Activated CD4-positive, alpha-beta T cell treated with anti-CD3 and anti-CD28 coated beads for 36 hours (primary cell): ENCODE data around the gene FMN2. TPM values are rescaled to one million over a fixed set of nuclear protein-coding genes. Genes with fewer than 3 reads are reported as not detected.

Experiments used
- ATAC-seq: fragments of 200-7000 bp; cut with Tn5 transposase; one replicate; pipeline ENCODE4 v1.10.0; 2021; ENCODE audit warnings: mild to moderate bottlenecking, moderate library complexity
- CTCF ChIA-PET: fragments of 350-600 bp; sonication (Branson Sonifier 250); formaldehyde crosslinking; loops from one replicate; lab custom pipeline; 2021; ENCODE audit warnings: antibody characterized with exemption; lab: Charles Lee
- POLR2A ChIA-PET: fragments of 350-600 bp; sonication (Branson Sonifier 250); formaldehyde crosslinking; loops from one replicate; lab custom pipeline; 2021; ENCODE audit warnings: antibody characterized with exemption, inconsistent platforms; lab: Charles Lee
- DNase-seq: peaks from one replicate; pipeline ENCODE4 v3.0.0-alpha.2; 2020
- H3K27ac Mint-ChIP-seq: one replicate; pipeline ENCODE4 v1.8.0; 2021; ENCODE audit warnings: mixed read lengths
- H3K27me3 Mint-ChIP-seq: one replicate; pipeline ENCODE4 v1.8.0; 2021; ENCODE audit warnings: mixed read lengths
- H3K36me3 Mint-ChIP-seq: one replicate; pipeline ENCODE4 v1.8.0; 2021; ENCODE audit warnings: low read depth, mixed read lengths
- H3K4me1 Mint-ChIP-seq: one replicate; pipeline ENCODE4 v1.8.0; 2021; ENCODE audit warnings: mixed read lengths
- H3K4me3 Mint-ChIP-seq: one replicate; pipeline ENCODE4 v1.8.0; 2021; ENCODE audit warnings: mild to moderate bottlenecking, moderate library complexity, mixed read lengths
- H3K9me3 Mint-ChIP-seq: one replicate; pipeline ENCODE4 v1.8.0; 2021; ENCODE audit warnings: low read depth, mixed read lengths
- intact Hi-C, 2 experiments: fragments of 100-400 bp; cut with DNase I in 1 of 2; cut with micrococcal nuclease in 1 of 2; formaldehyde crosslinking; loops; one replicate each; pipeline versions ENCODE4 v1.14.2 to v1.15.1; 2022 to 2024; cut with DNase I, micrococcal nuclease
- total RNA-seq, 2 experiments: library from RNA; stranded (reverse); gene quantifications; one replicate each; pipeline ENCODE4 v1.2.3, GENCODE V29; 2021

Gene FMN2
- total RNA-seq, 2 experiments from 2014 or later = not detected

- Mint-ChIP-seq H3K27ac (no peak overlapping the region), H3K9me3 (no peaks in the 10 kb centered on the region), H3K36me3 (no peaks in the 10 kb centered on the region), H3K4me1 (no peaks in the 10 kb centered on the region), H3K27me3 (peaks cover 12% of the 10 kb centered on the region), H3K4me3 (no peak overlapping the region)
- ATAC-seq (no peak), DNase-seq (no peak)
- POLR2A ChIA-PET = no interaction called here
- CTCF ChIA-PET = no interaction called here
- intact Hi-C loops = no loop called here
Observed at GRCh38 chr1:240148333-240148732, 56.6 kb downstream of the FMN2 start.

DNA sequence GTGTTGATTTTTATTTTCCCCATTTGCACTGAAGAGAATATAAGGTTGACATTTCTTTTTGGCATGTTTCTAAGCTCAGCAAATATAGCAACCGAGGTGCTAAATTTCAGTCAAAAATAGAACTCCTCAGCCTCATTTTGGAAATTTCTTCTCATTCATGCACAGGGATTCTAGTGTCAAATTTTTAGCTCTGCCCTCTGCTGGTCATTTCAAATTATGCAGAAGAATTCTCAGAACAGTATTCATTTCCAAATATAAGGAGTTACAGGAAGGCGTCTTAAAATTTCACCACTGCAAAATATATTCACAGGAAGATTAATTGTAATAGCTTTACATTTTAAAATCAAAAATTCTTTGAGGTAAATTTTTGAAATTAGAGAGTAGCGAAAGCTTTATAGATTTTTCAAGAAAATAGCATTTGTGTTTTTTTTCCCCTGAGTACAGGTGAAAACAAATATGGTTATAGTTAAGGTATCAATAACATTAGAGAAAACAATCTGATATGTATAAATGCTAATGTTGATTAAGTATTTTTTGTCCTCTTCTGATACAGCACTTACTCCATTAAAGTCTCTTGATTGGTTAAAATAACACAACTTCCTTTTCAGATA is 57.9 kb downstream of the FMN2 start:
- Mint-ChIP-seq H3K4me1 (no peaks in the 10 kb centered on the region), H3K27me3 (peaks cover 12% of the 10 kb centered on the region), H3K27ac (no peak overlapping the region), H3K36me3 (no peaks in the 10 kb centered on the region), H3K4me3 (no peak overlapping the region), H3K9me3 (no peaks in the 10 kb centered on the region)
- no peak for ATAC-seq
- ChIA-PET POLR2A (interaction anchor here (0.6 kb wide), 1 partner anchor 28 kb away, joined by 5 read pairs; no protein-coding TSS in a partner anchor), CTCF (interaction anchor here (0.6 to 2.3 kb wide), 16 partner anchors 9 to 544 kb away, joined by 3 to 11 read pairs (median 4); no protein-coding TSS in a partner anchor)
- no peak for DNase-seq
- intact Hi-C loops = loop anchor here (1.0 kb wide), 1 partner anchor 122 kb away; no protein-coding TSS in a partner anchor

- no peak for DNase-seq
- intact Hi-C loops = no loop called here
- Mint-ChIP-seq H3K4me1 (no peaks in the 10 kb centered on the region), H3K27me3 (peaks cover 9% of the 10 kb centered on the region), H3K4me3 (no peak overlapping the region), H3K27ac (no peak overlapping the region), H3K9me3 (no peaks in the 10 kb centered on the region), H3K36me3 (no peaks in the 10 kb centered on the region)
- no peak for ATAC-seq
- POLR2A ChIA-PET = no interaction called here
- CTCF ChIA-PET = interaction anchor here (2.3 kb wide), 1 partner anchor 199 kb away, joined by 11 read pairs; no protein-coding TSS in a partner anchor
Observed at GRCh38 chr1:240151136-240151735, 59.6 kb downstream of the FMN2 start.

DNA sequence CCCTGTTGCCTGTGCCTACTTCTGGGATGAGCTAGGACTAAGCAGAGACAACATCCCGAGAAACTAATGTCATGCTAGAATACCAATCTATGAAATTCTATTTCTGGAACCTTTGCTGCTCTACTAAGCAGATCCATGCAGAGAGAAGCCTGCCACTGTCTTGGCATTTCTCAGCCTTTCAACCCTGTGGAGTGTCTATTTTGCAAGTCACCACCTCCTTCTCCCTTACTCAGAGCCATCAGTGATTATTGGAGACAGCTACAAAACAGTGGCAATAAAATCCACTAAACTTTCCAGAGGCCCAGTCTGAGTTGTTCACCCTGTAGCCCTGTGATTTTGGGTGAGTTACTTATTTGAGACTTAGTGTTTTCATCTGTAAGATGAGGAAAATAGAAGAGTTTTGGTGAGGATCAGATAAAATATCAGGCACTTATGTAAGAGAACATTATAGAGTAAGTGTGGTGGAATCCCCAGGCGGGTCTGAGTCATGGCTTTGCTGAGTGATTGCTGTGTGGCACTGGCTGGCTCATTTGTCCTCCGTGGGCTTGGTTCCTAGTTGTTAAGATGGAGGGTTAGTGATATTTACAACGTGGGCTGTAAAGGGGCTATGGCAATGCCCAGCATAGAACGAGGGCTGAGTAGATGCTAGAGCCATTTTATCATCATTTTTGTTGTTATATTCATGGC is 61.1 kb downstream of the FMN2 start:
- POLR2A ChIA-PET = interaction anchor here (0.6 kb wide), 1 partner anchor 134 kb away, joined by 8 read pairs; no protein-coding TSS in a partner anchor
- Mint-ChIP-seq H3K9me3 (no peaks in the 10 kb centered on the region), H3K27ac (no peak overlapping the region), H3K27me3 (peaks cover 9% of the 10 kb centered on the region), H3K36me3 (no peaks in the 10 kb centered on the region), H3K4me3 (no peak overlapping the region), H3K4me1 (no peaks in the 10 kb centered on the region)
- CTCF ChIA-PET = no interaction called here
- DNase-seq (no peak), ATAC-seq (no peak)
- intact Hi-C loops = no loop called here

- intact Hi-C loops = no loop called here
- ATAC-seq (no peak), DNase-seq (no peak)
- Mint-ChIP-seq H3K4me3 (no peak overlapping the region), H3K27me3 (peaks cover 6% of the 10 kb centered on the region), H3K9me3 (no peaks in the 10 kb centered on the region), H3K27ac (no peak overlapping the region), H3K36me3 (no peaks in the 10 kb centered on the region), H3K4me1 (no peaks in the 10 kb centered on the region)
- ChIA-PET POLR2A (no interaction called here), CTCF (interaction anchor here (0.7 kb wide), 1 partner anchor 14 kb away, joined by 3 read pairs; no protein-coding TSS in a partner anchor)
Observed at GRCh38 chr1:240155605-240156004, 63.9 kb downstream of the FMN2 start.

- CTCF ChIA-PET = no interaction called here
- Mint-ChIP-seq H3K4me3 (no peak overlapping the region), H3K27ac (no peak overlapping the region), H3K27me3 (no peaks in the 10 kb centered on the region), H3K4me1 (no peaks in the 10 kb centered on the region), H3K9me3 (peaks cover 8% of the 10 kb centered on the region), H3K36me3 (no peaks in the 10 kb centered on the region)
- intact Hi-C loops = no loop called here
- POLR2A ChIA-PET = interaction anchor here (0.7 kb wide), 1 partner anchor 1601 kb away, joined by 4 read pairs; no protein-coding TSS in a partner anchor
- ATAC-seq = no peak
- no peak for DNase-seq
Observed at GRCh38 chr1:240164742-240165141, 73.1 kb downstream of the FMN2 start.

DNA sequence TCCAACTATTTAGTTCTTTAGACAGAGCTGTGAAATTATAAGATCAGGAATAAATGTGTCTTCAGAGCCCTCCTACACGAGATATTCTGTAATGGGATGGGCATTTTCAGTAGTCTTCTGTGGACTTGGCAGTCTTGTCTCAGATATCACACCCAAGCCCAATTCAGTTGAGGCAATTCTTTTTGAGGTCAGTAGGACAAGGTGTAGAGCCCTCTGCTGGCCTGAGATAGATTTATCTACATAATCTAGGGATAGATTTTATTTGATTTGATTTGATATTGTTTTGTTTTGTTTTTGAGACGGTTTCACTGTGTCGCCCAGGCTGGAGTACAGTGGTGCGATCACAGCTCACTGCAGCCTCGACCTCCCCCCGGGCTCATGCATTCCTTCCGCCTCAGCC is 77.5 kb downstream of the FMN2 start:
- H3K27me3 Mint-ChIP-seq = peaks cover 2% of the 10 kb centered on the region

GRCh38 chr1:240170266-240170665 is 78.6 kb downstream of the FMN2 start:
- Mint-ChIP-seq H3K4me1 (no peaks in the 10 kb centered on the region), H3K27ac (no peak overlapping the region)
- CTCF ChIA-PET = no interaction called here

More for the DNA sequence above, 77.5 kb downstream of the FMN2 start:
- H3K4me3 Mint-ChIP-seq = no peak overlapping the region
- intact Hi-C loops = loop anchor here in 1 of 2 experiments (1.0 kb wide), 1 partner anchor 142 kb away; no protein-coding TSS in a partner anchor
- ATAC-seq (no peak), DNase-seq (no peak)
- ChIA-PET CTCF (interaction anchor here (0.6 kb wide), 2 partner anchors 1104 to 1800 kb away, joined by 3 to 4 read pairs; no protein-coding TSS in a partner anchor), POLR2A (no interaction called here)
- H3K27ac Mint-ChIP-seq = no peak overlapping the region
- no peaks in the 10 kb centered on the region for H3K36me3 Mint-ChIP-seq
- H3K9me3 Mint-ChIP-seq = peaks cover 7% of the 10 kb centered on the region
- no peaks in the 10 kb centered on the region for H3K4me1 Mint-ChIP-seq

GRCh38 chr1:240170806-240171205 is 79.1 kb downstream of the FMN2 start:
- Mint-ChIP-seq H3K27ac (no peak overlapping the region), H3K27me3 (peaks cover 2% of the 10 kb centered on the region), H3K36me3 (no peaks in the 10 kb centered on the region), H3K4me3 (no peak overlapping the region), H3K4me1 (no peaks in the 10 kb centered on the region), H3K9me3 (peaks cover 2% of the 10 kb centered on the region)
- intact Hi-C loops = no loop called here
- POLR2A ChIA-PET = no interaction called here
- ATAC-seq = no peak
- DNase-seq = no peak
- CTCF ChIA-PET = no interaction called here

More at GRCh38 chr1:240170266-240170665, 78.6 kb downstream of the FMN2 start:
- no peaks in the 10 kb centered on the region for H3K36me3 Mint-ChIP-seq
- peaks cover 2% of the 10 kb centered on the region for H3K9me3 Mint-ChIP-seq
- POLR2A ChIA-PET = no interaction called here
- intact Hi-C loops = no loop called here
- ATAC-seq = no peak
- H3K27me3 Mint-ChIP-seq = peaks cover 2% of the 10 kb centered on the region
- DNase-seq = no peak
- H3K4me3 Mint-ChIP-seq = no peak overlapping the region

- Mint-ChIP-seq H3K9me3 (peaks cover 2% of the 10 kb centered on the region), H3K4me1 (no peaks in the 10 kb centered on the region), H3K4me3 (no peak overlapping the region), H3K27me3 (peaks cover 2% of the 10 kb centered on the region), H3K27ac (no peak overlapping the region), H3K36me3 (no peaks in the 10 kb centered on the region)
- DNase-seq = no peak
- CTCF ChIA-PET = interaction anchor here (0.6 to 1.1 kb wide), 2 partner anchors 16 to 159 kb away, joined by 3 read pairs; no protein-coding TSS in a partner anchor
- intact Hi-C loops = no loop called here
- POLR2A ChIA-PET = no interaction called here
- no peak for ATAC-seq
Observed at GRCh38 chr1:240171907-240172306, 80.2 kb downstream of the FMN2 start.

GRCh38 chr1:240173836-240174235 is 82.2 kb downstream of the FMN2 start:
- POLR2A ChIA-PET = no interaction called here

More at GRCh38 chr1:240173836-240174235, 82.2 kb downstream of the FMN2 start:
- H3K27me3 Mint-ChIP-seq = peaks cover 2% of the 10 kb centered on the region
- intact Hi-C loops = no loop called here
- H3K27ac Mint-ChIP-seq = no peak overlapping the region
- ATAC-seq (no peak), DNase-seq (no peak)
- H3K36me3 Mint-ChIP-seq = no peaks in the 10 kb centered on the region
- H3K4me3 Mint-ChIP-seq = no peak overlapping the region
- CTCF ChIA-PET = interaction anchor here (0.7 kb wide), 1 partner anchor 171 kb away, joined by 3 read pairs; no protein-coding TSS in a partner anchor
- no peaks in the 10 kb centered on the region for H3K4me1 Mint-ChIP-seq
- H3K9me3 Mint-ChIP-seq = peaks cover 2% of the 10 kb centered on the region
